ENCODE measurements around the gene HAT1.
"Not testable (repeated sequence)": the region's sequence is repeated elsewhere in the genome, so short reads cannot be mapped to it uniquely, and the experiment has no call there.

HAT1 gene

GRCh38 chr2:171979103-171979502 is 56.8 kb downstream of the HAT1 start:
- no peaks in the 10 kb centered on the region; the same call in 1 of the 2 replicates for H3K36me3 ChIP-seq (ENCODE audit: control insufficient read depth, insufficient read depth, low read length)
- DNase-seq (ENCODE audit: extremely low read depth, insufficient read length): no peak
- no peak for TF ChIP-seq CTCF (IDR thresholded peaks at IDR 0.05; ENCODE audit: insufficient read depth, low read length, poor library complexity, severe bottlenecking)
- no peaks in the 10 kb centered on the region for H3K27me3 ChIP-seq (replicated peaks; ENCODE audit: control insufficient read depth, insufficient read depth, low read length)
- H3K4me3 ChIP-seq (replicated peaks; ENCODE audit: low read depth, low read length): no peak overlapping the region

- not testable (repeated sequence) for DNase-seq (ENCODE audit: extremely low read depth, insufficient read length); H3K36me3 ChIP-seq (ENCODE audit: control insufficient read depth, insufficient read depth, low read length); H3K27me3 ChIP-seq (replicated peaks; ENCODE audit: control insufficient read depth, insufficient read depth, low read length); H3K4me3 ChIP-seq (replicated peaks; ENCODE audit: low read depth, low read length)
Measured at GRCh38 chr2:171983924-171984323, 61.7 kb downstream of the HAT1 start.

GRCh38 chr2:171985076-171985475 is 62.8 kb downstream of the HAT1 start:
- Histone ChIP-seq H3K27me3 (replicated peaks; ENCODE audit: control insufficient read depth, insufficient read depth, low read length) (no peaks in the 10 kb centered on the region), H3K36me3 (ENCODE audit: control insufficient read depth, insufficient read depth, low read length) (no peaks in the 10 kb centered on the region), H3K4me3 (replicated peaks; ENCODE audit: low read depth, low read length) (no peak overlapping the region)
- DNase-seq (ENCODE audit: extremely low read depth, insufficient read length): no peak
- TF ChIP-seq CTCF (IDR thresholded peaks at IDR 0.05; ENCODE audit: insufficient read depth, low read length, poor library complexity, severe bottlenecking): no peak

- no peaks in the 10 kb centered on the region for H3K27me3 ChIP-seq (replicated peaks; ENCODE audit: control insufficient read depth, insufficient read depth, low read length)
- no peak overlapping the region for H3K4me3 ChIP-seq (replicated peaks; ENCODE audit: low read depth, low read length)
- DNase-seq (ENCODE audit: extremely low read depth, insufficient read length): no peak
- H3K36me3 ChIP-seq (ENCODE audit: control insufficient read depth, insufficient read depth, low read length): no peaks in the 10 kb centered on the region
- no peak for TF ChIP-seq CTCF (IDR thresholded peaks at IDR 0.05; ENCODE audit: insufficient read depth, low read length, poor library complexity, severe bottlenecking)
Measured at GRCh38 chr2:171986778-171987177, 64.5 kb downstream of the HAT1 start.

GRCh38 chr2:171991027-171991426 is 68.8 kb downstream of the HAT1 start:
- no peak overlapping the region for H3K4me3 ChIP-seq (replicated peaks; ENCODE audit: low read depth, low read length)
- TF ChIP-seq CTCF (IDR thresholded peaks at IDR 0.05; ENCODE audit: insufficient read depth, low read length, poor library complexity, severe bottlenecking): no peak
- DNase-seq (ENCODE audit: extremely low read depth, insufficient read length): no peak

GRCh38 chr2:171995586-171995985 is 73.3 kb downstream of the HAT1 start:
- no peak for TF ChIP-seq CTCF (IDR thresholded peaks at IDR 0.05; ENCODE audit: insufficient read depth, low read length, poor library complexity, severe bottlenecking)
- no peak for DNase-seq (ENCODE audit: extremely low read depth, insufficient read length)
- no peak overlapping the region for H3K4me3 ChIP-seq (replicated peaks; ENCODE audit: low read depth, low read length)
- no peaks in the 10 kb centered on the region for H3K36me3 ChIP-seq (ENCODE audit: control insufficient read depth, insufficient read depth, low read length)
- H3K27me3 ChIP-seq (replicated peaks; ENCODE audit: control insufficient read depth, insufficient read depth, low read length): no peaks in the 10 kb centered on the region

More at GRCh38 chr2:171991027-171991426, 68.8 kb downstream of the HAT1 start:
- Histone ChIP-seq H3K36me3 (ENCODE audit: control insufficient read depth, insufficient read depth, low read length) (no peaks in the 10 kb centered on the region), H3K27me3 (replicated peaks; ENCODE audit: control insufficient read depth, insufficient read depth, low read length) (no peaks in the 10 kb centered on the region)
